HepG2 (cell line): ENCODE results near the gene CYTH1. TPM values are rescaled to one million over a fixed set of nuclear protein-coding genes. Genes with fewer than 3 reads are reported as not detected.

Experiments
- AKAP8 ChIP-seq: sonication (generic); formaldehyde crosslinking; IDR thresholded peaks from 2 replicates; pipeline ENCODE4 v1.5.1; 2020; ENCODE audit warnings: mild to moderate bottlenecking, missing genetic modification reagents
- ARID3A ChIP-seq: IDR thresholded peaks from 2 replicates; pipeline ENCODE4 v1.6.1; 2012; ENCODE audit warnings: low read depth, low read length, improper control_type of control experiment
- BRF2 ChIP-seq: sonication (generic); formaldehyde crosslinking; IDR thresholded peaks from 2 replicates; pipeline ENCODE4 v1.8.1; 2022; ENCODE audit warnings: mild to moderate bottlenecking, missing genetic modification reagents
- DPF2 ChIP-seq: sonication (generic); formaldehyde crosslinking; IDR thresholded peaks from 2 replicates; pipeline ENCODE4 v1.4.0; 2020; ENCODE audit warnings: mild to moderate bottlenecking, low read depth, missing genetic modification reagents, borderline replicate concordance
- MYNN ChIP-seq: sonication (generic); formaldehyde crosslinking; IDR thresholded peaks from 2 replicates; pipeline ENCODE4 v1.4.0; 2020; ENCODE audit warnings: mild to moderate bottlenecking, low read depth, missing genetic modification reagents
- SAFB2 ChIP-seq: sonication (generic); formaldehyde crosslinking; IDR thresholded peaks from 2 replicates; pipeline ENCODE4 v1.5.1; 2020; ENCODE audit warnings: missing genetic modification reagents, low read depth, mild to moderate bottlenecking, borderline replicate concordance
- SMC3 ChIP-seq: IDR thresholded peaks from 2 replicates; pipeline ENCODE4 v1.6.1; 2011; ENCODE audit warnings: low read length, improper control_type of control experiment
- SNRNP70 ChIP-seq: fragments of 200-400 bp; formaldehyde crosslinking; IDR thresholded peaks from 2 replicates; pipeline ENCODE4 v1.6.1; 2017; ENCODE audit warnings: mild to moderate bottlenecking, low read depth, low read length, moderate library complexity
- SP5 ChIP-seq: IDR thresholded peaks from 2 replicates; pipeline ENCODE4 v1.6.1; 2016; ENCODE audit warnings: low read depth, borderline replicate concordance
- SSRP1 ChIP-seq: IDR thresholded peaks from 2 replicates; pipeline ENCODE4 v1.6.1; 2016; ENCODE audit warnings: control low read depth
- TCF7L2 ChIP-seq: IDR thresholded peaks from 2 replicates; pipeline ENCODE4 v1.6.1; 2011; ENCODE audit warnings: mild to moderate bottlenecking, low read depth, low read length, moderate library complexity
- ZNF256 ChIP-seq: sonication (generic); formaldehyde crosslinking; conservative IDR thresholded peaks from 2 replicates; pipeline ENCODE4 v1.4.0; 2020; ENCODE audit warnings: missing genetic modification reagents
- ZNF451 ChIP-seq: sonication (generic); formaldehyde crosslinking; IDR thresholded peaks from 2 replicates; pipeline ENCODE4 v1.5.0; 2020; ENCODE audit warnings: mild to moderate bottlenecking, missing genetic modification reagents
- polyA plus RNA-seq, 8 experiments: library from polyadenylated mRNA; depleted of rRNA in 3 of 8; stranded (reverse) in 7 of 8; unstranded in 1 of 8; fragments of >200 nt; fragmentation: Illumina TruSeq in 4 of 8; extraction: Trizol in 4 of 8; gene quantifications; 2 replicates each; pipeline versions ENCODE4 v1.2.1 to v1.2.3, GENCODE V29; 2011 to 2016; ENCODE audit warnings: low read depth in 4 of 8, missing spikeins in 1 of 8, mixed read lengths in 1 of 8; ENCODE audit not compliant: insufficient read depth in 1 of 8
- total RNA-seq, 5 experiments: library from RNA; depleted of rRNA; stranded (reverse); fragments of >200 nt; fragmentation: Illumina TruSeq; extraction: Trizol; gene quantifications; 2 replicates each; pipeline ENCODE4 v1.2.3, GENCODE V29; 2016; ENCODE audit warnings: low read depth in 1 of 5
- TF ChIP-seq, protein P1 (sequence below): sonication (generic); formaldehyde crosslinking; IDR thresholded peaks from 2 replicates; pipeline ENCODE4 v1.9.0; 2021; ENCODE audit warnings: mild to moderate bottlenecking, missing genetic modification reagents
- TF ChIP-seq, protein P2 (sequence below): sonication (generic); formaldehyde crosslinking; IDR thresholded peaks from 2 replicates; pipeline ENCODE4; 2020; ENCODE audit warnings: missing genetic modification reagents, mild to moderate bottlenecking, borderline replicate concordance
- TF ChIP-seq, protein P3 (sequence below): sonication (generic); formaldehyde crosslinking; IDR thresholded peaks from 2 replicates; pipeline ENCODE4 v1.4.0; 2020; ENCODE audit warnings: low read depth, mild to moderate bottlenecking, missing genetic modification reagents

CYTH1 gene
- total and polyA plus RNA-seq, 2 of the 13 experiments (the other 11 are each of a cell fraction or from before 2014, with no cell fraction given): 20.1 to 48.9 TPM

DNA sequence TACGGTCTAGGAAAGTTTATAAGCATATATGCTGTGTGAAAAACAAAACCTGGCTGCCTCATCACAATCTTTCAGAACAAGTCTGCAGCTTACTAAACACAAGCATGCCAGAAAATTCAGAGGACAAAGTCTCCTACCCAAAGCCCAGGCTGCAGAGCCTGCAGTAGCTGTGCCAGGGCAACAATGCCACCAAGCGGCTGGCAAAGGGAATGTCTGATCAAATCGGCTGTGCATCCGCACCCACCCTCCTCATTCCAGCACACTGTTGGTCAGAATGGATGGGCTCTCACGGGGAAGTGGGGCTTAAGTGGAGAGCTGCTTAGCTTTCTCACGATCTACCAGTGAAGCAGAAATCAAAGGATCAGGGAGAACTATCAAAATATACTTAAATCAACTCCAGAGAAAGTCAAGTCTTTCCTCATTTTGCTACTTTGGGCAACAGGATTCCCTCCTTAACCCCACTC is 73.5 kb downstream of the CYTH1 start (continued):
- 0 out of 2 replicates have a peak, but pooled peaks have one; percentile 59 for TF ChIP-seq BRF2 (CRISPR knock-in tag)
- no peak for TF ChIP-seq AKAP8
- peak; percentile 98 for TF ChIP-seq SMC3
- no peak for TF ChIP-seq ZNF451 (CRISPR knock-in tag)
- TF ChIP-seq, protein P1, sequence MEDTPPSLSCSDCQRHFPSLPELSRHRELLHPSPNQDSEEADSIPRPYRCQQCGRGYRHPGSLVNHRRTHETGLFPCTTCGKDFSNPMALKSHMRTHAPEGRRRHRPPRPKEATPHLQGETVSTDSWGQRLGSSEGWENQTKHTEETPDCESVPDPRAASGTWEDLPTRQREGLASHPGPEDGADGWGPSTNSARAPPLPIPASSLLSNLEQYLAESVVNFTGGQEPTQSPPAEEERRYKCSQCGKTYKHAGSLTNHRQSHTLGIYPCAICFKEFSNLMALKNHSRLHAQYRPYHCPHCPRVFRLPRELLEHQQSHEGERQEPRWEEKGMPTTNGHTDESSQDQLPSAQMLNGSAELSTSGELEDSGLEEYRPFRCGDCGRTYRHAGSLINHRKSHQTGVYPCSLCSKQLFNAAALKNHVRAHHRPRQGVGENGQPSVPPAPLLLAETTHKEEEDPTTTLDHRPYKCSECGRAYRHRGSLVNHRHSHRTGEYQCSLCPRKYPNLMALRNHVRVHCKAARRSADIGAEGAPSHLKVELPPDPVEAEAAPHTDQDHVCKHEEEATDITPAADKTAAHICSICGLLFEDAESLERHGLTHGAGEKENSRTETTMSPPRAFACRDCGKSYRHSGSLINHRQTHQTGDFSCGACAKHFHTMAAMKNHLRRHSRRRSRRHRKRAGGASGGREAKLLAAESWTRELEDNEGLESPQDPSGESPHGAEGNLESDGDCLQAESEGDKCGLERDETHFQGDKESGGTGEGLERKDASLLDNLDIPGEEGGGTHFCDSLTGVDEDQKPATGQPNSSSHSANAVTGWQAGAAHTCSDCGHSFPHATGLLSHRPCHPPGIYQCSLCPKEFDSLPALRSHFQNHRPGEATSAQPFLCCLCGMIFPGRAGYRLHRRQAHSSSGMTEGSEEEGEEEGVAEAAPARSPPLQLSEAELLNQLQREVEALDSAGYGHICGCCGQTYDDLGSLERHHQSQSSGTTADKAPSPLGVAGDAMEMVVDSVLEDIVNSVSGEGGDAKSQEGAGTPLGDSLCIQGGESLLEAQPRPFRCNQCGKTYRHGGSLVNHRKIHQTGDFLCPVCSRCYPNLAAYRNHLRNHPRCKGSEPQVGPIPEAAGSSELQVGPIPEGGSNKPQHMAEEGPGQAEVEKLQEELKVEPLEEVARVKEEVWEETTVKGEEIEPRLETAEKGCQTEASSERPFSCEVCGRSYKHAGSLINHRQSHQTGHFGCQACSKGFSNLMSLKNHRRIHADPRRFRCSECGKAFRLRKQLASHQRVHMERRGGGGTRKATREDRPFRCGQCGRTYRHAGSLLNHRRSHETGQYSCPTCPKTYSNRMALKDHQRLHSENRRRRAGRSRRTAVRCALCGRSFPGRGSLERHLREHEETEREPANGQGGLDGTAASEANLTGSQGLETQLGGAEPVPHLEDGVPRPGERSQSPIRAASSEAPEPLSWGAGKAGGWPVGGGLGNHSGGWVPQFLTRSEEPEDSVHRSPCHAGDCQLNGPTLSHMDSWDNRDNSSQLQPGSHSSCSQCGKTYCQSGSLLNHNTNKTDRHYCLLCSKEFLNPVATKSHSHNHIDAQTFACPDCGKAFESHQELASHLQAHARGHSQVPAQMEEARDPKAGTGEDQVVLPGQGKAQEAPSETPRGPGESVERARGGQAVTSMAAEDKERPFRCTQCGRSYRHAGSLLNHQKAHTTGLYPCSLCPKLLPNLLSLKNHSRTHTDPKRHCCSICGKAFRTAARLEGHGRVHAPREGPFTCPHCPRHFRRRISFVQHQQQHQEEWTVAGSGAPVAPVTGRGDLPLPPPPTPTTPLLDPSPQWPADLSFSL: no peak
- no peak for TF ChIP-seq DPF2 (CRISPR knock-in tag)
- peak; percentile 86 for TF ChIP-seq ARID3A
- peak; percentile 83; the same call in 1 of the 2 replicates for TF ChIP-seq MYNN (CRISPR knock-in tag)
- TF ChIP-seq SSRP1 (CRISPR knock-in tag): peak; percentile 49; the same call in 1 of the 2 replicates
- TF ChIP-seq, protein P2, sequence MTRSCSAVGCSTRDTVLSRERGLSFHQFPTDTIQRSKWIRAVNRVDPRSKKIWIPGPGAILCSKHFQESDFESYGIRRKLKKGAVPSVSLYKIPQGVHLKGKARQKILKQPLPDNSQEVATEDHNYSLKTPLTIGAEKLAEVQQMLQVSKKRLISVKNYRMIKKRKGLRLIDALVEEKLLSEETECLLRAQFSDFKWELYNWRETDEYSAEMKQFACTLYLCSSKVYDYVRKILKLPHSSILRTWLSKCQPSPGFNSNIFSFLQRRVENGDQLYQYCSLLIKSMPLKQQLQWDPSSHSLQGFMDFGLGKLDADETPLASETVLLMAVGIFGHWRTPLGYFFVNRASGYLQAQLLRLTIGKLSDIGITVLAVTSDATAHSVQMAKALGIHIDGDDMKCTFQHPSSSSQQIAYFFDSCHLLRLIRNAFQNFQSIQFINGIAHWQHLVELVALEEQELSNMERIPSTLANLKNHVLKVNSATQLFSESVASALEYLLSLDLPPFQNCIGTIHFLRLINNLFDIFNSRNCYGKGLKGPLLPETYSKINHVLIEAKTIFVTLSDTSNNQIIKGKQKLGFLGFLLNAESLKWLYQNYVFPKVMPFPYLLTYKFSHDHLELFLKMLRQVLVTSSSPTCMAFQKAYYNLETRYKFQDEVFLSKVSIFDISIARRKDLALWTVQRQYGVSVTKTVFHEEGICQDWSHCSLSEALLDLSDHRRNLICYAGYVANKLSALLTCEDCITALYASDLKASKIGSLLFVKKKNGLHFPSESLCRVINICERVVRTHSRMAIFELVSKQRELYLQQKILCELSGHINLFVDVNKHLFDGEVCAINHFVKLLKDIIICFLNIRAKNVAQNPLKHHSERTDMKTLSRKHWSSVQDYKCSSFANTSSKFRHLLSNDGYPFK (CRISPR knock-in tag): no peak
- TF ChIP-seq, protein P3, sequence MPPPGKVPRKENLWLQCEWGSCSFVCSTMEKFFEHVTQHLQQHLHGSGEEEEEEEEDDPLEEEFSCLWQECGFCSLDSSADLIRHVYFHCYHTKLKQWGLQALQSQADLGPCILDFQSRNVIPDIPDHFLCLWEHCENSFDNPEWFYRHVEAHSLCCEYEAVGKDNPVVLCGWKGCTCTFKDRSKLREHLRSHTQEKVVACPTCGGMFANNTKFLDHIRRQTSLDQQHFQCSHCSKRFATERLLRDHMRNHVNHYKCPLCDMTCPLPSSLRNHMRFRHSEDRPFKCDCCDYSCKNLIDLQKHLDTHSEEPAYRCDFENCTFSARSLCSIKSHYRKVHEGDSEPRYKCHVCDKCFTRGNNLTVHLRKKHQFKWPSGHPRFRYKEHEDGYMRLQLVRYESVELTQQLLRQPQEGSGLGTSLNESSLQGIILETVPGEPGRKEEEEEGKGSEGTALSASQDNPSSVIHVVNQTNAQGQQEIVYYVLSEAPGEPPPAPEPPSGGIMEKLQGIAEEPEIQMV: no peak; the same call in 1 of the 2 replicates
- TF ChIP-seq SAFB2 (CRISPR knock-in tag): no peak
- TF ChIP-seq ZNF256: no peak
- no peak for TF ChIP-seq SNRNP70
- peak; percentile 31; the same call in 1 of the 2 replicates for TF ChIP-seq SP5 (CRISPR knock-in tag)
- TF ChIP-seq TCF7L2: no peak
